HG03575 (cell line): Measurements from ENCODE around the gene LIN28A.
"Not testable (repeated sequence)": the region's sequence is repeated elsewhere in the genome, so short reads cannot be mapped to it uniquely, and the experiment has no call there.

Source experiments
- ATAC-seq: cut with Tn5 transposase; IDR thresholded peaks from one replicate; pipeline ENCODE4 v1.9.1; 2021; ENCODE audit not compliant: unreplicated experiment, insufficient number of reproducible peaks, low FRiP score; ENCODE audit errors: extremely low read depth

LIN28A gene

GRCh38 chr1:26384076-26384475 is 26.5 kb upstream of the LIN28A start:
- no peak for ATAC-seq

DNA sequence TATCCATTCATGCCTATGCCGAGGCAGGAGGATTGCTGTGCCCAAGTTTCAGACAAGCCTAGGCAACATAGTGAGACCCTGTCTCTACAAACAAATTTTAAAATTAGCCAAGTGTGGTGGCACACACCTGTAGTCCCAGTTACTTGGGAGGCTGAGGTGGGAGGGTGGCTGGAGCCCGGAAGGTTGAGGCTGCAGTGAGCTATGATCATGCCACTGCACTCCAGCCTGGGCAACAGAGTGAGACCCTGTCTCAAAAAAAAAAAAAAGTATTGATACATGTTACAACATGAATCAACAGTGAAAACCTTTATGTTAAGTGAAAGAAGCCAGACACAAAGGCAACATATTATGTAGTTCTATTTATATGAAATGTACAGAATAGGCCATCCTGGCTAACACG is 25.6 kb upstream of the LIN28A start:
- not testable (repeated sequence) for ATAC-seq

DNA sequence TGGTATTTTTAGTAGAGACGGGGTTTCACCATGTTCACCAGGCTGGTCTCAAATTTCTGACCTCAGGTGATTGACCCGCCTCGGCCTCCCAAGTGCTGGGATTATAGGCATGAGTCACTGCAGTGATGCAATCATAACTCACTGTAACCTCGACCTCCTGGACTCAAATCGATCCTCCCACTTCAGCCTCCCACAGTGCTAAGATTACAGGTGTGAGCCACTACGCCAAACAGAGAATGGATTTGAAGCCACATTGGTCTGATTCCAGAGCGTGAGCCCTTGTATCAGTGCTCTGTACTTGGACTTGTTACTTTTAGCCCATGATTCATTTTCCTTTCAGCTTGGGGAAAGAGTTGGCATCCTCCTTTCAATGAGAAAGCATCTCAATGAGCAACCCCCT is 23.2 kb upstream of the LIN28A start:
- no peak for ATAC-seq

- ATAC-seq = no peak
Measured at GRCh38 chr1:26388791-26389445, 21.7 kb upstream of the LIN28A start.

GRCh38 chr1:26389604-26390247 is 20.9 kb upstream of the LIN28A start:
- no peak for ATAC-seq

- ATAC-seq = no peak
Measured at GRCh38 chr1:26391450-26391849, 19.2 kb upstream of the LIN28A start.

DNA sequence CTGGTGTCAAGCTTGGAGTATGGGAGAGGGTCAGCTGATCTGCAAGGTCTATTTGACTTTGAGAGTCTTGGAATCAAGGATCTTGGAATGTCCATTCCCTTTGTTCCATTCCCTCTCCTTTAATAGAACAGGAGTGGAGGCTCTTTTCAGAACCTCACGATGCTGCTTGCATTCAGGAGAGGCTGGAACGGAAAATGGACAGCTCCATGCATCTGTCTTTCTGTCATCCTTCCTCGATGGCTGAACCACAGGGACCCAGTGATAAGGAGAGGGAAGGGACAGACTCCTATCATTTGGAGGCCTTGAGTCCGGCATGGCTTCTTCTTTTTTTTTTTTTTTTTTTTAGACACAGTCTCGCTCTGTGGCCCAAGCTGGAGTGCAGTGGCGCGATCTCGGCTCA is 14.9 kb upstream of the LIN28A start:
- no peak for ATAC-seq

GRCh38 chr1:26399034-26399433 is 11.6 kb upstream of the LIN28A start:
- no peak for ATAC-seq

DNA sequence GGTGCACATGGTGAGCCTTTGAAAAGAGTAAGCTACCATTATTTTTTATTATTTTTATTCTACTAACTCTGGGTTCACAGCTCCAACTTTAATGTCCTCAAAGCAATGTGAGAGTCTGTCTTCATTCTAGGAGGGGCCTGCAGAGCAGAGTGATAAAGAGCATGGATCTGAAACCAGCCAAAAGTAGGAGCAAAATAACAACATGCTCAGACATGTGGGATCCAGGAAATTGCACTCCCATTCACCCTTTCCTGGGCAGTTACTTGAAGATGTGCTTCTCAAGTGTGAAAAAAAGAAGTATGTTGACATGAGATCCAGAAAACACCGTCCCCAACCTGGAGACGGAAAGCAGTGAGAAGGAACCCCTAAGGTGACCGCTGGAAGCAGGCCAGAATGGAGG is 8.7 kb upstream of the LIN28A start:
- no peak for ATAC-seq

GRCh38 chr1:26403656-26404055 is 7.0 kb upstream of the LIN28A start:
- ATAC-seq = no peak

- no peak for ATAC-seq
Measured at GRCh38 chr1:26404641-26405040, 6.0 kb upstream of the LIN28A start.

DNA sequence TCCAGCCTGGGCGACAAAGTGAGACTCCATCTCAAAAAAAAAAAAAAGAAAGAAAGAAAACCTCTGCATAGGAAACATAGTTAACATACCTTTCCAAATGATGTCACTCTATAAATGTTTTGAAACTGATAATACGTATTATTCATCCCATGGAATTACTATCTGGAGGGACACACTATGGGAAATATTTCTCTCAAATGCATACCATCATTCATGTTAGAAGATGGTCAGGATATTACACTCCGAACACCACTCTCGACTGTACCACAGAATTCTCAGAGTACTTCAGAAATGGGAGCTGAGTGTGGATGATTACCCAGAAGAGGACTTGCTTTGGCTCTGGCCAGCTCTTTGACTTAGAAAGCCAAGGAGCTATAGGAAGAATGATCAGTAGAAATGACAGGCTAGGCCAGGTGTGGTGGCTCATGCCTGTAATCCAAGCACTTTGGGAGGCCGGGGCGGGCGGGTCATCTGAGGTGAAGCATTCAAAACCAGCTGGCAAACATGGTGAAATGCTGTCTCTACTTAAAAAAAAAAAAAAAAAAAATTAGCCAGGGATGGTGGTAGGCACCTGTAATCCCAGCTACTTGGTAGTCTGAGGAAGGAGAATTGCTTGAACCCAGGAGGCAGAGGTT is 5.2 kb upstream of the LIN28A start:
- no peak for ATAC-seq

DNA sequence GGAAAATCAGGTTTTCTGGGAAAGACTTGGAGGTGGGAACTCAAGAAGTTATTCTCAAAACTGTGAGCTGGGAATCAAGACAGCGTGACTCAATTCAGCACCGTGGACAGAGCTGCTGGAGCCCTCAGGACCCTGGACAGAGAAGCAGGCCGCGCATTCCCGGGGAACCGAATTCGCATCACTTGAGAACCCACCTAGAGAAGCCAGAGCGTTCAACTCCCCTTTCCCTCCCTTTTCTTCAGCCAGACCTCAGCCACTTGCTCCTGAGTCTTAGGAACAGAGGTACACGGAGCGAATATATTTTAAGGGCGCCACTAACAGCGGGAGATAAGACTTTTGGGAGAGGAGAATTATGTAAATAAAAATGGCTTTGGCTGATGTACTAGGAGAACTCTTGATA is 2.0 kb upstream of the LIN28A start:
- no peak for ATAC-seq

- ATAC-seq = no peak
Measured at GRCh38 chr1:26409191-26409807, 1.3 kb upstream of the LIN28A start.

DNA sequence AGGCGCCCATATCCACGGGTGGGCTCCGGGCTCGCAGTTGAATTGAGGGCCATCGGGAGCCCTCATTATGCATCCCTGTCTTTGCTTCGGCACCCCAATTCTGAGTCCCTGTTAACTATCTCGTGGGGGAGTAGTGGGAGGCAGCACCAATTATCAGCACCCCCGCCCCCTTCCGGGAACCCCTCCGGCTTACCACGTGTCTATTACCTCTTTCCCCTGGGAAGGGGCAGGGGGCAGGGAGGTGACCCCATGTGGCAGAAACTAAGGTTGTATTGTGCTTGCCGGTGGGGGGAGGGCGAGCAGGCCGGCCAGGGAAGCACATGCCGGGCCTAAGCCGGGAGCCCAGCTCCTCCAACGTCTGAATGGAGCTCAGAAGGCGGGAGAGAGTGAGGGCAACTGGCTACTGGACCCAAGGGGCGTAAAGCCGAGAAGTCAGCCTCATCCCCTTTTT is 1.0 kb downstream of the LIN28A start:
- no peak for ATAC-seq

DNA sequence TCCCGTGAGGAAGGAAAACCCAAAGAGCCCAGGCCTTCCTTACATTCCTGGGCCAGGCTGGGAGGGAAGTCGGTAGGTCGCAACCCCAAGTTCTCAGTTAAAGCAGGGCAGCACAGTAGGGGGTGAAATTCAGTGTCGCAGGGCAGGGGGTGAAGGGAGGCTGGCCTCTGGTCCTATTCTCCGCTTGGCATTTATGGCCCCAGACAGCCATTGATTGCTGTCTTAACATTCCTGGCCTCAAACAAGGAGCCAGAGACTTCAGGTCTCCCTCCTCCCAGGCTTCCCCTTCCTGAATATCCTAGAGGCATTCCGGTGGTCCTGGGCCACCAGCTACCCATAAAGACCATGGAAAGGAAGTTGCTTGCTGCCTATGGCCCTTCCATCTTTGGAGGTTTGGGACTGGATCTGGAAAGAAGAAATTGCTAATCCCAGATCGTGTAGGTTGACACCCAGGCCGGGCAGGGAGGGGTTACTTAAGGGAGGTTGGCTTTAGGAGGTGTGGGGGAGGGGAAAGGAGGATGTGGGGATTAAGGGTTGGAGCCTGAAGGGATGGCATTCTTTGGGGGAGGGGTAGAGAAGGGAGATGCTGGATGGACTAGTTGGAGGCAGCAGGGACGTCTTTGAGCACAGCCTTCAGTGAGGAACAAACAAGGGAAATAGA is 1.7 kb downstream of the LIN28A start:
- ATAC-seq = no peak

DNA sequence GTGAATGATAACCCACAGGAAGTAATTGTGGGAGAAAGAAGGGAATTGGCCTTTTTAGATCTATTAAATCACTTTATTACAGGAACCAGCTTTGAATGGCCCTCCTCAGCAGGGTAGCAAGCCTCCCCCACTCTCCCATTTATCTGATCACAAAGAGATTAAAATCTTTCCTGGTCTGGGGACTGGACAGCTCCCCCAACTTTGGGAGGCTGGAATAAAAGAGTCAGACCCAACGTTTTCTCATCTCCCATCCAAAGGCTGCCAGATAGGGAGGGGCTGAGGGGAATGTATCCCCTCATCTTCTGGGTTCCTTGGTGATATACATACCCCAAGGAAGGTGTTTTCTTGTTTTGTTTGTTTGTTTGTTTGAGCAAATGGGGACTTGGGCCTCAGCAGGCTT is 2.4 kb downstream of the LIN28A start:
- no peak for ATAC-seq

- no peak for ATAC-seq
Measured at GRCh38 chr1:26417111-26417759, 6.6 kb downstream of the LIN28A start.

DNA sequence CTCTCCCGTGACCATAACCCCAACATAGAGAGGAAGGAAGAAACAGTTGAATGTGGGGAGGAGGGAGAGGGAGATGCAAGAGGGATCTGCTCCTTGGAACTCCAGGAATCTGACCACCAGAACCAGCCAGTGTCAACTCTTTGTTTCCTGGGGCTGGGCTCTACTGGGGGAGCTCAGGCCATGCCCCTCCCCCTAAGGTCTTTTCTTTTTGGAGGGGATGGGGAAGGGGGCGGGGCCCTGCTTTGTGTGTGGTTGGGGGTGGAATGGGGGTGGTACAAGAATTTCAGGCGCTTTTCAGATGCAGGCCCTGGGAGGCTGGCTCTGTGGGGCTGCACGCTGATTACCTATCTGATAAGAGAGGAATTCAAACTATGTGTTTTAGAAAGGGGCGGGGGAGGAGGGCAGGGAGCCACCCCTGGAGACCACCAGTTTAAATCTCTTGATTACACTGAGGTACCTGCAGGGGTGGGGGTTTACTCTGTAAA is 8.3 kb downstream of the LIN28A start:
- ATAC-seq = no peak
